Keratinocyte (primary cell): ENCODE results near the gene ZNF316. TPM values are rescaled to one million over a fixed set of nuclear protein-coding genes. Genes with fewer than 3 reads are reported as not detected.
A peak's percentile ranks its signal among the peaks of the same experiment; 100 is the strongest.

Experiments
- DNase-seq: peaks from one replicate; pipeline ENCODE4 v3.0.0-alpha.2; 2011; ENCODE audit warnings: low read depth, missing footprints, low spot score
- FAIRE-seq: peaks from 2 replicates; lab custom pipeline; 2011; peaks lifted over from hg19 to GRCh38; lab: Jason Lieb, UNC
- H2AFZ ChIP-seq: 2 replicates; pipeline ENCODE4 v1.6.0; 2012; ENCODE audit warnings: low read length, control low read depth, inconsistent platforms; ENCODE audit not compliant: control insufficient read depth
- H3K27ac ChIP-seq: 2 replicates; pipeline ENCODE4 v1.5.1; 2011; ENCODE audit warnings: low read length; ENCODE audit not compliant: control insufficient read depth, insufficient read depth
- H3K27me3 ChIP-seq: 3 replicates; pipeline ENCODE4 v1.6.0; 2011; ENCODE audit warnings: low read length; ENCODE audit not compliant: control insufficient read depth, insufficient read depth; ENCODE audit errors: extremely low read depth
- H3K36me3 ChIP-seq, 2 experiments: 2 replicates in 1 of 2; 3 replicates in 1 of 2; pipeline ENCODE4 v1.5.1; 2011; ENCODE audit warnings: low read length in 2 of 2, mild to moderate bottlenecking in 1 of 2; ENCODE audit not compliant: control insufficient read depth in 2 of 2, insufficient read depth in 2 of 2; ENCODE audit errors: extremely low read depth in 1 of 2
- H3K4me1 ChIP-seq: 3 replicates; pipeline ENCODE4 v1.5.1; 2011; ENCODE audit warnings: low read length; ENCODE audit not compliant: control insufficient read depth, insufficient read depth; ENCODE audit errors: extremely low read depth
- H3K4me2 ChIP-seq: 3 replicates; pipeline ENCODE4 v1.6.0; 2011; ENCODE audit warnings: low read depth, low read length; ENCODE audit not compliant: control insufficient read depth, insufficient read depth; ENCODE audit errors: extremely low read depth
- H3K4me3 ChIP-seq, 3 experiments: fragments of 200-600 bp in 1 of 3; sonication (generic) in 1 of 3; 2 replicates in 2 of 3; 3 replicates in 1 of 3; pipeline ENCODE4 v1.5.1; 2011 to 2016; ENCODE audit warnings: low read length in 3 of 3, mild to moderate bottlenecking in 3 of 3, control low read depth in 2 of 3, inconsistent platforms in 1 of 3, low read depth in 1 of 3, mixed read lengths in 1 of 3, mixed run types in 1 of 3, moderate library complexity in 1 of 3; ENCODE audit not compliant: control insufficient read depth in 2 of 3, insufficient read depth in 2 of 3; ENCODE audit errors: extremely low read depth in 1 of 3
- H3K79me2 ChIP-seq: 2 replicates; pipeline ENCODE4 v1.6.0; 2012; ENCODE audit warnings: low read length; ENCODE audit not compliant: control insufficient read depth, insufficient read depth
- H3K9ac ChIP-seq: 3 replicates; pipeline ENCODE4 v1.6.0; 2011; ENCODE audit warnings: low read length; ENCODE audit not compliant: control insufficient read depth, insufficient read depth; ENCODE audit errors: extremely low read depth
- H3K9me1 ChIP-seq: 3 replicates; pipeline ENCODE4 v1.6.0; 2011; ENCODE audit warnings: low read length; ENCODE audit not compliant: control insufficient read depth, insufficient read depth; ENCODE audit errors: extremely low read depth
- H3K9me3 ChIP-seq: 2 replicates; pipeline ENCODE4 v1.5.1; 2012; ENCODE audit warnings: low read depth, low read length; ENCODE audit not compliant: control insufficient read depth
- H4K20me1 ChIP-seq: 3 replicates; pipeline ENCODE4 v1.6.0; 2011; ENCODE audit warnings: low read length; ENCODE audit not compliant: control insufficient read depth, insufficient read depth; ENCODE audit errors: extremely low read depth
- CTCF ChIP-seq, 3 experiments: IDR thresholded peaks in 1 of 3; conservative IDR thresholded peaks in 1 of 3; optimal IDR thresholded peaks in 1 of 3; 2 replicates in 2 of 3; 3 replicates in 1 of 3; pipeline versions ENCODE3 to v1.5.1; 2011; ENCODE audit warnings: low read length in 3 of 3, mild to moderate bottlenecking in 3 of 3, moderate library complexity in 2 of 3, control low read depth in 1 of 3, inconsistent platforms in 1 of 3; ENCODE audit not compliant: insufficient read depth in 2 of 3; ENCODE audit errors: extremely low read depth in 1 of 3
- EZH2 ChIP-seq: IDR thresholded peaks from one replicate; pipeline ENCODE4 v1.6.1; 2012; ENCODE audit warnings: inconsistent platforms, mild to moderate bottlenecking, low read length, moderate library complexity
- dilution Hi-C: fragments of 300-500 bp; cut with MboI; formaldehyde crosslinking; loops from one replicate; pipeline ENCODE4 v1.7.0; 2020; ENCODE audit warnings: low sequenced_read_pairs; ENCODE audit not compliant: extremely low pct_ligation_motif_present
- polyA plus RNA-seq, 5 experiments: library from polyadenylated mRNA; depleted of rRNA in 3 of 5; stranded (reverse) in 3 of 5; stranded (forward) in 1 of 5; unstranded in 1 of 5; fragments of >200 nt; gene quantifications; 1 replicate in 1 of 5; 2 replicates in 3 of 5; 3 replicates in 1 of 5; pipeline versions ENCODE4 v1.2.1 to v1.2.3, GENCODE V29; 2011 to 2012; ENCODE audit warnings: missing spikeins in 2 of 5, low read depth in 1 of 5, low replicate concordance in 1 of 5

The ZNF316 gene
- polyA plus RNA-seq, 1 donor (not counting 4 experiments of a cell fraction or from before 2014, with no cell fraction given): 5.1 TPM

- H4K20me1 ChIP-seq: no peaks in the 10 kb centered on the region
- H3K27ac ChIP-seq: no peak overlapping the region
- peak overlapping the region; percentile 66 for H2AFZ ChIP-seq
- TF ChIP-seq CTCF (optimal IDR thresholded peaks at IDR 0.05 in 1 of 3, IDR thresholded peaks at IDR 0.05 in 1 of 3, conservative IDR thresholded peaks at IDR 0.05 in 1 of 3; ENCODE audit: extremely low read depth in 1 of 3, insufficient read depth in 2 of 3, low read length in 3 of 3): no peak
- TF ChIP-seq EZH2: no peak
- peaks cover 13% of the 10 kb centered on the region for H3K79me2 ChIP-seq
- FAIRE-seq (no peak), DNase-seq (no peak)
- H3K36me3 ChIP-seq: peaks cover 11 to 16% of the 10 kb centered on the region in 2 experiments
- H3K4me1 ChIP-seq: peaks cover 6% of the 10 kb centered on the region
- no peaks in the 10 kb centered on the region for H3K9me1 ChIP-seq
- no peaks in the 10 kb centered on the region for H3K9me3 ChIP-seq
- dilution Hi-C loops: no loop called here
- H3K4me3 ChIP-seq: peak overlapping the region; percentile 44 to 88 (median 49)
- peak overlapping the region; percentile 41 for H3K9ac ChIP-seq
- H3K27me3 ChIP-seq: no peaks in the 10 kb centered on the region
- H3K4me2 ChIP-seq: peak overlapping the region; percentile 62
Measured at GRCh38 chr7:6589151-6589828, 47.8 kb upstream of the ZNF316 start.

GRCh38 chr7:6589829-6590644 is 47.1 kb upstream of the ZNF316 start, which contains the start of gene INTS15:
Gene INTS15 (plus strand): TSS chr7:6590021. CDS start chr7:6590284, 263 bp downstream.
- Histone ChIP-seq H4K20me1 (no peaks in the 10 kb centered on the region), H3K27me3 (no peaks in the 10 kb centered on the region), H3K27ac (peak within 1 kb of the TSS; percentile 33), H3K4me1 (peaks cover 6% of the 10 kb centered on the region), H3K9me1 (no peaks in the 10 kb centered on the region), H3K9me3 (no peaks in the 10 kb centered on the region), H3K79me2 (peaks cover 13% of the 10 kb centered on the region), H3K4me2 (peak within 1 kb of the TSS; percentile 72), H3K9ac (peak within 1 kb of the TSS; percentile 83), H3K36me3 (peaks cover 12% of the 10 kb centered on the region in 2 experiments), H2AFZ (peak within 1 kb of the TSS; percentile 92), H3K4me3 (peak within 1 kb of the TSS; percentile 81 to 91 (median 88))
- DNase-seq: no peak
- FAIRE-seq: no peak
- TF ChIP-seq CTCF (optimal IDR thresholded peaks at IDR 0.05 in 1 of 3, IDR thresholded peaks at IDR 0.05 in 1 of 3, conservative IDR thresholded peaks at IDR 0.05 in 1 of 3; ENCODE audit: extremely low read depth in 1 of 3, insufficient read depth in 2 of 3, low read length in 3 of 3) (peak in 2 of 3 experiments; percentile 44 to 84), EZH2 (no peak)
- dilution Hi-C loops: no loop called here
